ENCODE measurements around the gene NENF. TPM values are rescaled to one million over a fixed set of nuclear protein-coding genes. Genes with fewer than 3 reads are reported as not detected.
"Not testable (repeated sequence)": the region's sequence is repeated elsewhere in the genome, so short reads cannot be mapped to it uniquely, and the experiment has no call there.

NENF gene
- total RNA-seq, 2 experiments from 2014 or later: 38.4 to 42.7 TPM

GRCh38 chr1:212477014-212477679 lies 44.4 kb downstream of the NENF start:
- H3K36me3 Mint-ChIP-seq: no peaks in the 10 kb centered on the region
- H3K27me3 Mint-ChIP-seq: peaks cover 6% of the 10 kb centered on the region
- ChIA-PET CTCF (interaction anchor here (0.6 to 7.4 kb wide), 64 partner anchors 8 to 518 kb away, joined by 3 to 83 read pairs (median 5); partner anchors contain the start of genes ATF3, NENF, NSL1 and TATDN3), POLR2A (interaction anchor here (0.6 to 1.3 kb wide), 5 partner anchors 131 to 537 kb away, joined by 3 to 7 read pairs (median 3); partner anchors contain the start of genes ATF3, NSL1 and TATDN3)
- peak overlapping the region; percentile 11 for H3K4me3 Mint-ChIP-seq
- no peaks in the 10 kb centered on the region for H3K9me3 Mint-ChIP-seq
- peak; percentile 87 for DNase-seq
- no peak overlapping the region for H3K27ac Mint-ChIP-seq
- H3K4me1 Mint-ChIP-seq (ENCODE audit: low read depth): peaks cover 14% of the 10 kb centered on the region
- intact Hi-C loops (cut with micrococcal nuclease): loop anchor here (1.0 to 5.0 kb wide), 8 partner anchors 90 to 520 kb away; partner anchors contain the start of genes ATF3 and BATF3

- H3K27ac Mint-ChIP-seq: no peak overlapping the region
- no peak for DNase-seq
- peaks cover 6% of the 10 kb centered on the region for H3K27me3 Mint-ChIP-seq
- intact Hi-C loops (cut with micrococcal nuclease): loop anchor here (1.0 to 5.0 kb wide), 8 partner anchors 89 to 519 kb away; partner anchors contain the start of genes ATF3 and BATF3
- H3K4me3 Mint-ChIP-seq: no peak overlapping the region
- H3K4me1 Mint-ChIP-seq (ENCODE audit: low read depth): peaks cover 14% of the 10 kb centered on the region
- no peaks in the 10 kb centered on the region for H3K36me3 Mint-ChIP-seq
- H3K9me3 Mint-ChIP-seq: no peaks in the 10 kb centered on the region
- CTCF ChIA-PET: interaction anchor here (0.8 to 7.4 kb wide), 49 partner anchors 9 to 517 kb away, joined by 3 to 83 read pairs (median 5); partner anchors contain the start of genes ATF3, NENF, NSL1 and TATDN3
- POLR2A ChIA-PET: interaction anchor here (0.6 to 1.3 kb wide), 5 partner anchors 90 to 537 kb away, joined by 3 to 4 read pairs (median 4); partner anchors contain the start of gene ATF3
These were observed 45.2 kb downstream of the NENF start for GRCh38 chr1:212477680-212478466.

GRCh38 chr1:212478467-212479025 lies 45.8 kb downstream of the NENF start:
- Mint-ChIP-seq H3K4me1 (ENCODE audit: low read depth) (peaks cover 14% of the 10 kb centered on the region), H3K27me3 (peaks cover 6% of the 10 kb centered on the region), H3K9me3 (no peaks in the 10 kb centered on the region), H3K4me3 (no peak overlapping the region), H3K27ac (no peak overlapping the region), H3K36me3 (no peaks in the 10 kb centered on the region)
- ChIA-PET CTCF (interaction anchor here (0.8 to 7.4 kb wide), 20 partner anchors 10 to 517 kb away, joined by 3 to 83 read pairs (median 10); partner anchors contain the start of gene ATF3), POLR2A (interaction anchor here (0.9 to 1.0 kb wide), 2 partner anchors 89 to 130 kb away, joined by 4 read pairs; partner anchors contain the start of gene ATF3)
- DNase-seq: no peak
- intact Hi-C loops (cut with micrococcal nuclease): loop anchor here (5.0 kb wide), 2 partner anchors 219 to 519 kb away; partner anchors contain the start of gene BATF3

- H3K4me3 Mint-ChIP-seq: no peak overlapping the region
- ChIA-PET POLR2A (interaction anchor here (1.3 kb wide), 1 partner anchor 129 kb away, joined by 3 read pairs; the partner anchor contains the start of gene ATF3), CTCF (interaction anchor here (1.3 to 7.4 kb wide), 8 partner anchors 15 to 516 kb away, joined by 3 to 83 read pairs (median 24); partner anchors contain the start of gene ATF3)
- H3K27ac Mint-ChIP-seq: no peak overlapping the region
- intact Hi-C loops (cut with micrococcal nuclease): loop anchor here (5.0 kb wide), 2 partner anchors 218 to 518 kb away; partner anchors contain the start of gene BATF3
- no peaks in the 10 kb centered on the region for H3K9me3 Mint-ChIP-seq
- peaks cover 14% of the 10 kb centered on the region for H3K4me1 Mint-ChIP-seq (ENCODE audit: low read depth)
- H3K36me3 Mint-ChIP-seq: no peaks in the 10 kb centered on the region
- peaks cover 6% of the 10 kb centered on the region for H3K27me3 Mint-ChIP-seq
- DNase-seq: no peak
These were observed 46.5 kb downstream of the NENF start for GRCh38 chr1:212479188-212479587.

GRCh38 chr1:212480711-212481437 lies 48.2 kb downstream of the NENF start:
- DNase-seq; H3K9me3 Mint-ChIP-seq; H3K27me3 Mint-ChIP-seq; H3K36me3 Mint-ChIP-seq; H3K27ac Mint-ChIP-seq; intact Hi-C loops (cut with micrococcal nuclease); H3K4me3 Mint-ChIP-seq: not testable (repeated sequence)
- CTCF ChIA-PET: interaction anchor here (0.8 to 7.4 kb wide), 3 partner anchors 23 to 154 kb away, joined by 3 to 83 read pairs (median 3); no protein-coding TSS in a partner anchor
- POLR2A ChIA-PET: interaction anchor here (0.6 kb wide), 1 partner anchor 929 kb away, joined by 3 read pairs; no protein-coding TSS in a partner anchor
- H3K4me1 Mint-ChIP-seq (ENCODE audit: low read depth): peaks cover 14% of the 10 kb centered on the region

GRCh38 chr1:212481438-212481767 lies 48.7 kb downstream of the NENF start:
- CTCF ChIA-PET: interaction anchor here (7.4 kb wide), 1 partner anchor 24 kb away, joined by 83 read pairs; no protein-coding TSS in a partner anchor
- H3K9me3 Mint-ChIP-seq: no peaks in the 10 kb centered on the region
- DNase-seq: no peak
- intact Hi-C loops (cut with micrococcal nuclease): no loop called here
- H3K4me1 Mint-ChIP-seq (ENCODE audit: low read depth): peaks cover 14% of the 10 kb centered on the region
- H3K27me3 Mint-ChIP-seq: peaks cover 2% of the 10 kb centered on the region
- H3K27ac Mint-ChIP-seq: no peak overlapping the region
- no peaks in the 10 kb centered on the region for H3K36me3 Mint-ChIP-seq
- POLR2A ChIA-PET: interaction anchor here (0.6 kb wide), 1 partner anchor 930 kb away, joined by 3 read pairs; no protein-coding TSS in a partner anchor
- H3K4me3 Mint-ChIP-seq: no peak overlapping the region

- no peaks in the 10 kb centered on the region for H3K27me3 Mint-ChIP-seq
- H3K27ac Mint-ChIP-seq: no peak overlapping the region
- no peaks in the 10 kb centered on the region for H3K36me3 Mint-ChIP-seq
- POLR2A ChIA-PET: no interaction called here
- CTCF ChIA-PET: interaction anchor here (7.4 kb wide), 1 partner anchor 25 kb away, joined by 83 read pairs; no protein-coding TSS in a partner anchor
- DNase-seq: no peak
- H3K4me3 Mint-ChIP-seq: no peak overlapping the region
- no peaks in the 10 kb centered on the region for H3K9me3 Mint-ChIP-seq
- peaks cover 12% of the 10 kb centered on the region for H3K4me1 Mint-ChIP-seq (ENCODE audit: low read depth)
- intact Hi-C loops (cut with micrococcal nuclease): no loop called here
These were observed 49.4 kb downstream of the NENF start for GRCh38 chr1:212482006-212482636.

GRCh38 chr1:212482637-212483441 lies 50.1 kb downstream of the NENF start:
- POLR2A ChIA-PET: no interaction called here
- Mint-ChIP-seq H3K27ac (no peak overlapping the region), H3K27me3 (no peaks in the 10 kb centered on the region), H3K36me3 (no peaks in the 10 kb centered on the region), H3K4me3 (no peak overlapping the region), H3K4me1 (ENCODE audit: low read depth) (peaks cover 6% of the 10 kb centered on the region), H3K9me3 (no peaks in the 10 kb centered on the region)
- CTCF ChIA-PET: interaction anchor here (0.6 to 7.4 kb wide), 2 partner anchors 22 to 25 kb away, joined by 3 to 83 read pairs; no protein-coding TSS in a partner anchor
- DNase-seq: no peak
- intact Hi-C loops (cut with micrococcal nuclease): no loop called here

- H3K4me1 Mint-ChIP-seq (ENCODE audit: low read depth): peaks cover 7% of the 10 kb centered on the region
- intact Hi-C loops (cut with micrococcal nuclease): no loop called here
- no peak overlapping the region for H3K4me3 Mint-ChIP-seq
- DNase-seq: no peak
- ChIA-PET CTCF (interaction anchor here (1.0 kb wide), 1 partner anchor 8 kb away, joined by 5 read pairs; no protein-coding TSS in a partner anchor), POLR2A (no interaction called here)
- H3K27ac Mint-ChIP-seq: no peak overlapping the region
- no peaks in the 10 kb centered on the region for H3K36me3 Mint-ChIP-seq
- no peaks in the 10 kb centered on the region for H3K27me3 Mint-ChIP-seq
- H3K9me3 Mint-ChIP-seq: no peaks in the 10 kb centered on the region
These were observed 52.2 kb downstream of the NENF start for GRCh38 chr1:212484701-212485570.

All from activated CD4-positive, alpha-beta memory T cell treated with anti-CD3 and anti-CD28 coated beads for 36 hours (primary cell).